Posterior vena cava (tissue), 2 donors: ENCODE measurements around the gene FAM131B. TPM values are rescaled to one million over a fixed set of nuclear protein-coding genes. Genes with fewer than 3 reads are reported as not detected.

Experiments
- DNase-seq: peaks from one replicate; pipeline ENCODE4 v3.0.0-alpha.2; 2020; ENCODE audit warnings: low spot score
- intact Hi-C, 2 donors: fragments of 100-400 bp; cut with DNase I; formaldehyde crosslinking; loops; one replicate each; pipeline versions ENCODE4 v1.14.1 to v1.14.2; 2022 to 2023
- total RNA-seq, 2 donors: library from RNA; stranded (reverse); fragmentation: NEBNext Ultra II Directional; extraction: Animal tissue kit (Norgen Biotek cat#: 25700); gene quantifications; one replicate each; pipeline ENCODE4 v1.2.1, GENCODE V29; 2021
- donor health status: DM: yes; HTN: yes; CAD: no.
- donor health status: DM: yes; HTN: yes; CAD: no.

Gene FAM131B
- total RNA-seq, 2 donors from 2014 or later: 1.1 to 1.5 TPM

DNA sequence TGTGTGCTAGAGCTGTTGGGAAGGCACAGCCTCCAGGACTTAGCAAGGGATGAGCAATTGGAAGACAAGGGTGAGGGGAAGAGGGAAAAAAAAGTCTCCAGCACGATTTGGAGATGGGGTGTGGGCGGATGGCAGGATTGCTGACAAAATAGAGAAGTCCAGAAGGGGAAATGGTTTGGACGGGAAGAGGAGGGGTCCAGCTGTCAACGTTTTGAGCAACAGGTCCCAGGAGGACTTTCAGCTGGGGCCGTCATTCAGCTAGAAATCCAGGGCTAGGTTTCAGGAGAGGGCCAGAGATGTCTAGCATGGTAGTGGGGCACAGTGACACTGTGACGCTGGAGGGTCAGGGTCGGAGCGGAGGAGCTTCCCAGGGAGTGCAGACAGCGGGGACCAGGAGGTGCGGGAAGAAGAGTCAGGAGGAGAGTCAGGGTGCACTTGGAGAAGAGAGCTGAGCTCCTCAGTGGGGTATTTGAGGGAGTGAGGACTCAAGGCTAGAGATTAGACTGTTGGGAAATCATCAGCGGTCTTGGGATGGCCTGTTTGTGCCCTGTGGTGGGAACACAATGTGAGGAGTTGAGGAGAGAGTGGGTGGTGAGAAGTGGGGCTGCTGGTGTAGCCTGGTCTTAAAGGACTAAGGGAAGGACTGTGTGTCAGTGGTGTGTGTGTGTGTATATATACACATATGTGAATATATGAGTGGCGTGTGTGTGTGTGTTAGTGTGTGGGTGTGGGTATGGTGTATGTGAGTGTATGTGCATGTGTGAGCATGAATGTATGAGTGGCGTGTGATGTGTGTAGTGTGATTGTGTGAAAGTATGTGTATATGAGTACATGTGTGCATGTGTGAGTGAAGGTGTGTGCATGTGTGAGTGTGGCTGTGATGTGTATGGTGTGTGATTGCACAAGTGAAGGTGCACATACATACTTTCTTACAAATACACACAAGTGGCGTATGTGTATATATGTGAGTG lies 22.4 kb upstream of the FAM131B start:
- intact Hi-C loops: no loop called here
- DNase-seq: peak; percentile 64

- intact Hi-C loops: no loop called here
- DNase-seq: peak; percentile 58
These were observed 21.6 kb upstream of the FAM131B start for GRCh38 chr7:143384148-143384547.

- DNase-seq: no peak
- intact Hi-C loops: no loop called here
These were observed 21.1 kb upstream of the FAM131B start for GRCh38 chr7:143383642-143383957.

DNA sequence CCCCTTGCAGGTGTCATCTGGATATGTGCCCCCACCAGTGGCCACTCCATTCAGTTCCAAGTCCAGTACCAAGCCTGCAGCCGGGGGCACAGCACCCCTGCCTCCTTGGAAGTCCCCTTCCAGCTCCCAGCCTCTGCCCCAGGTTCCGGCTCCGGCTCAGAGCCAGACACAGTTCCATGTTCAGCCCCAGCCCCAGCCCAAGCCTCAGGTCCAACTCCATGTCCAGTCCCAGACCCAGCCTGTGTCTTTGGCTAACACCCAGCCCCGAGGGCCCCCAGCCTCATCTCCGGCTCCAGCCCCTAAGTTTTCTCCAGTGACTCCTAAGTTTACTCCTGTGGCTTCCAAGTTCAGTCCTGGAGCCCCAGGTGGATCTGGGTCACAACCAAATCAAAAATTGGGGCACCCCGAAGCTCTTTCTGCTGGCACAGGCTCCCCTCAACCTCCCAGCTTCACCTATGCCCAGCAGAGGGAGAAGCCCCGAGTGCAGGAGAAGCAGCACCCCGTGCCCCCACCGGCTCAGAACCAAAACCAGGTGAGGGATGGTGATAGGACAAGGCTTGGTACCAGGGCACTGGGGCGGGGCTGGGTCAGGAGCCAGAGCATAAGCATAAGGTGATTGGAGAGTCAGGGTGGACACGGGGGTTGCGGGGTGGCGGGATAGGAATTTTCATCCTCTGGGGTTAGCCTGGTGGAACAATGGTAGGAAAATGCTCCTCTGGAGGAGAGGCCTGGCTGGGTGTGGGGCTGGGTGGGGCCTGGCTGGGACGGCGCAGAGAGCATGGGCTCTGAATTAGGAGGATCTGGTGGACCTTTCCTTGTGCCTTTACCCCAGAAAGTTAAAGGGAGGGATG lies 20.5 kb upstream of the FAM131B start:
- peak; percentile 76 for DNase-seq
- intact Hi-C loops: no loop called here

GRCh38 chr7:143382126-143382790 lies 19.7 kb upstream of the FAM131B start:
- intact Hi-C loops: no loop called here
- DNase-seq: peak; percentile 72

GRCh38 chr7:143381427-143382125 lies 19.1 kb upstream of the FAM131B start:
- DNase-seq: peak; percentile 94
- intact Hi-C loops: no loop called here

GRCh38 chr7:143380646-143381426 lies 18.3 kb upstream of the FAM131B start, which contains the start of gene ZYX:
TSS of gene ZYX (plus strand) at chr7:143381345. CDS start at chr7:143381572, 227 bp downstream.
- DNase-seq: peak; percentile 99
- intact Hi-C loops: no loop called here

DNA sequence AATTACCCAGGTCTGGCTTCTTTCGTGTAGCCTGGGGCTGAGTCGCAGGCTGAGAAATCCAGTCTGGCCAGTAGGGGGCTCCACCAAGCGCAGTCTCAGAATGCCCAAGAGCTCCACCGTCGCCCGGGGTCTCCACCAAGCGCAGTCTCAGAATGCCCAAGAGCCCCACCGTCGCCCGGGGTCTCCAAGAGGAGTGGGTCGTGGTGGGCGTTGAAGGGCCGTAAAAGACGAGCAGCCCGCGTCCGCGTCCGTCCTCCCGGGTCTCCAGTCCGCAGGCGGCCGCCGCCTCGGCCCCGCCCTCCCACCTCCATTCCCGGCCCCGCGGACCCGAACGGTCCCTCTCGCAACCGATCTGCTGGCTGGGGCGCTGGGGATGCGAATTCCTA lies 17.7 kb upstream of the FAM131B start:
- peak; percentile 97 for DNase-seq
- intact Hi-C loops: no loop called here

GRCh38 chr7:143379611-143380259 lies 17.2 kb upstream of the FAM131B start:
- peak; percentile 50 for DNase-seq
- intact Hi-C loops: loop anchor here in 1 of 2 donors (5.0 kb wide), 1 partner anchor 33 kb away; no protein-coding TSS in a partner anchor

DNA sequence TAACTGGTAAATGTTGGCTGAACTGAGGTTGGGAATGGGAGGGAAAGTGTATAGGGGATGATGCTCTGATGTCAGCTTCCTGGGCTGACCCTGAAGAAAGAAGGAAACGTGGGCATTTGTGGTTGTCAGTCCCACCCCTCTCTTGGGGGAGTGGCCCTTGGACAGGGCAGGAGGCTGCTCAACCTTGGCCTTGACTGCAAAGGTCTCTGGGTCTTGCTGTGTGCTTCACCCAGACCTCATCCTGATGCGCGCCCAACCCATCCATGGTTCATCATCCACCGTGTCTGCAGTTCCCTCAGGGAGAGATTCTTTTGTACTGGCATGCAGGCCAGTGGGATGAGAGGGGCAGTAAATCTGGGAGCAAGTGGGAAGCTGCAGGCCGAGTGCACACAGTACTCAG lies 13.9 kb upstream of the FAM131B start:
- DNase-seq: peak; percentile 40
- intact Hi-C loops: loop anchor here in 1 of 2 donors (5.0 kb wide), 1 partner anchor 36 kb away; no protein-coding TSS in a partner anchor

GRCh38 chr7:143375298-143376034 lies 13.0 kb upstream of the FAM131B start:
- peak; percentile 46 for DNase-seq
- intact Hi-C loops: loop anchor here in 1 of 2 donors (5.0 kb wide), 1 partner anchor 37 kb away; no protein-coding TSS in a partner anchor

- intact Hi-C loops: no loop called here
- no peak for DNase-seq
These were observed 12.0 kb upstream of the FAM131B start for GRCh38 chr7:143374561-143374960.

GRCh38 chr7:143373255-143373794 lies 10.8 kb upstream of the FAM131B start:
- peak; percentile 15 for DNase-seq
- intact Hi-C loops: no loop called here

- DNase-seq: no peak
- intact Hi-C loops: no loop called here
These were observed 9.6 kb upstream of the FAM131B start for GRCh38 chr7:143372070-143372469.

- no peak for DNase-seq
- intact Hi-C loops: no loop called here
These were observed 7.5 kb upstream of the FAM131B start for GRCh38 chr7:143369678-143370651.
